ENCODE results near the gene SRF. TPM values are rescaled to one million over a fixed set of nuclear protein-coding genes. Genes with fewer than 3 reads are reported as not detected.
"Not testable (repeated sequence)": the region's sequence is repeated elsewhere in the genome, so short reads cannot be mapped to it uniquely, and the experiment has no call there.

The SRF gene
- total RNA-seq: 66.1 and 69.9 TPM in 2 replicates
- polyA plus RNA-seq (2012): 38.2 TPM

DNA sequence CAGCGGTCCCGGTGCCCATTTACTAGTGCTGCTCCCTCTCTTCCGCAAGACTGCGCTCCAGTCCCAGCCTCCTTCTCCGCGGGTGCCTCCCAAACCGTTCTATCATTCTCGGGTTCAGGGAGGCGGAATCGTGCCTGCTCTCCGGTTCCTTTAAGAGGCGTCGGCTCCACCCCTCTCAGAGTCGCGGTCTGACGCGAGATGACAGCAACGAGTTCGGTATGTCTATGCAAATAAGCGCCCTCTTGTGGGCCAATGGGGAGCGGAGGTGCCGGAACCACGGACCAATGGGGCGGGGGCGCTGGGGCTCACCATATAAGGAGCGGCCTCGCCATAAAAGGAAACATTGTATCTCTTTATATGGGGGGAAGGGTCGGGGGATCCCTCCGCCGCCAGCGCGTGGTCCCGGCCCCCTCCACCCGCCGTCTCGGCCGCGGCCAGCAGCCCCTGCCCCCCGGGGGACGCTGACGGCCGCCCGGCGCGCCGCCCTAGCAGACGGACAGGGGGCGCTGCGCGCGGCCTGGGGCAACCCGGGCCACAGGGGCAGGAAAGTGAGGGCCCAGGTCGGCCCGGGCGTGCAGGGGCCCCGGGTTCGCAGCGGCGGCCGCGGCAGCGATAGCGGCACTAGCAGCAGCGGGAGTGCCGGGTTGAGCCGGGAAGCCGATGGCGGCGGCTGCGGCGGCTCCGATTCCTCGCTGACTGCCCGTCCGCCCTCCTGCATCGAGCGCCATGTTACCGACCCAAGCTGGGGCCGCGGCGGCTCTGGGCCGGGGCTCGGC lies at the start of gene SRF:
Gene SRF (plus strand): TSS at position 339 of the 776 bp plus-strand sequence. CDS start 388 bp downstream, at position 727.
- peak; percentile 100 for DNase-seq (ENCODE audit: low read depth)

DNA sequence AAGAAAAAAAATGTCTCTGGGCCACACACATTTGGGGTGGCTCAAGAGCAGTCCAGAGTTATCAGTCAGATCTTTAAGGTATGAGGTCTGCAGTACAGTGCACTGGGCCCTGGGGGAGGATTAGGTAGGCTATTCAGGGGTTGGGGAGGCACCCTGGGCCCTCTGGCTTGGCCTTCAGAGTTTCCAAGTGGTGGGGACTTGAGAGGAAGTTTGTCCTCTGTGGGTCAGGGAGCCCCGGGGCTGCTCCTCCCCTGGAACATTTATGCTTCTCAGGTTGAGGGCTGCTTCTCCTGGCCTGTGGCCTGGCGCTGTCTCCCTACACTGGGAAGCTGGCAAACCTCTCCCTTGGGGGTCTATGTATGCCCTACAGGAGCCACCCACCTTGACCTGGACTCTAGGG lies 48.9 kb upstream of the SRF start:
- no peak for DNase-seq (ENCODE audit: low read depth)

DNA sequence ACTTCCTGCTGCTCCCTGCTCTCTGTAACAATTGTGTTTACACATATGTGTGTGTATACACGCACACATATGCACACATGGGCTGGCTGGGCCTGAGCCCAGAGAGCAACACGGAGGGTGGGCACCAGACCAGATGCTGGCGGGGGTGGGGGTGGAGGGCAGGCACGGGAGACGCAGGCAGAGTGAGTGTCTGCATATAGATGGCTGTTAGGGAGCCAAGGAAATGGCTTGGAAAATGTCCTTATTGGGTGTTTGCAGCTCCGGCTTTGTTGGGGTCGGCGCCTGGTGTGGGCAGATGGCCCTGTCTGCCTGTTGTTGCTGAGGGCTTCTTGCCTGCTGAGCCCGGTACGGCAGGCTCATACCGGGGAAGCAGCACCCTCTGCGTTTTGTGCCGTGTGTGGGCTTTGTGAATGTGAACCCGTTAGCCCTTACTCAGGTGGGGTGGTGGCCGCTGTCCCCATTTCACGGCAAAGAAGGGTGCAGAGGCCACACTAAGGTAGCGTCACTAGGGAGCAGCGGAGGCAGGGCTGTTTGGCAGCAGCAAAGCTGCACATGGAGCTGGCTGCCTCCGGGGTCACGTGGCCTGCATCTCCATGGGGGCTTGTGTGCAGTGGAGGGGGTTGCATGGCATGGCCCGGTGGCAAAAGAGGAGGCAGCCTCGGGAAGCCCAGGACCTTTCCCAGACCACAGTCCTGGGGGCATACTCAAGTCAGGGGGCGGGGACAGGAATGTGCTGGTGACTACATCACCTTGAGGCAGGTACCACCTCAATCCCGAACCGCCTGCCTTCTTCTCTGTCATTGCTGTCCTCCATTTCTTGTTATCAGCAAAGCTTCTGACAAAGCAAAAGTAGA lies 47.4 kb upstream of the SRF start:
- no peak for DNase-seq (ENCODE audit: low read depth)

DNA sequence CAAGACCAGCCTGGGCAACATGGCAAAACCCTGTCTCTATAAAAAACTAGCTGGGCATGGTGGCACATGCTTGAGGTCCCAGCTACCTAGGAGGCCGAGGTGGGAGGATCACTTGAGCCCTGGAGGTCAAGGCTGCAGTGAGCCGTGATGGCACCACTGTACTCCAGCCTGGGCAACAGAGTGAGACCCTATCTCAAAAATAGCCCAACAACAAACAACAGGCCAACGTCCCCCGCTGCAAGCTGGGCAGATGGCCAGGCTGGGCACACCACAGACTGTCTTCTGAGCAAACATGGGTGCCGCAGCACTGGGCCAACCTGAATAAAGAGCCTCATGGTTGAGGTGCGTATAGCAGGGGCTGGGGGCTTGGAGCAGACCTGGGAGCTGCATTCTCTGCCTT lies 46.6 kb upstream of the SRF start:
- DNase-seq (ENCODE audit: low read depth): no peak

DNA sequence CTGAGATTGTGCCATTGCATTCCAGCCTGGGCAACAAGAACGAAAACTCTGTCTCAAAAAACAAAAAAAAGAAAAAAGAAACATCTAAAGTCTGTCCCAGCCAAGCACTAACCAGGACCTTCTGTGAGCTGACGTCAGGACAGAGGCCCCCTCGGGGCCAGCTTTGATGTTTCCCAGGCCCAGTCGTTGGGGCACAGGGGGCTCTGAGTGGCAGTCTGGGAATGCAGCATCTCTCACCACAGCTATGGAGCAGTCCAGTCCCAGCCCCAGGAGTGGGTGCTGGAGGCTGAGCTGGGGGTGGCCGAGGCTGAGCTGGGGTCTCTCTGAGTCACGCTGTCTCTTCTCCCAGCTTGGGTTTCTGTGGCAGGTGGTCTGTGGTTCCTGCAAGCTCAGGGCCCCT lies 46.0 kb upstream of the SRF start:
- DNase-seq (ENCODE audit: low read depth): peak; percentile 71

DNA sequence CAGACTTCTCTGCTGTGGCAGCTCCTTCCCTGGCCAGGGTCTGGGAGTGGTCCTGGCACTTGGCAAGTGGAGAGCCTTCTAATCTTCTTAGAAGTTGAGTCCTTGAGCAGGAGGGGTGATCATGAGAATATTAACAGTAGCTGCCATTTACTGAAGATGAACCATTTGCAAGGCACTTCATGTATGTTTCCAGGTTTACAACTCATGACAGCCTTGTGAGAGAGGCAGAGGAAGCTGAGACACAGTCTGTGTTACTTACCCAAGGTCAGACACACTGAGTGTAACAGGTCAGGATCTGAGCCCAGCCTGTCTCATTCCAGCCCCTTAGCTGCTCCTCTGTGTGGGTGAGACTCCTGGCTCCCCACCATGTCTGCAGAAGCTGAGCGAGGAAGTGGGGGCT lies 45.5 kb upstream of the SRF start:
- no peak for DNase-seq (ENCODE audit: low read depth)

DNA sequence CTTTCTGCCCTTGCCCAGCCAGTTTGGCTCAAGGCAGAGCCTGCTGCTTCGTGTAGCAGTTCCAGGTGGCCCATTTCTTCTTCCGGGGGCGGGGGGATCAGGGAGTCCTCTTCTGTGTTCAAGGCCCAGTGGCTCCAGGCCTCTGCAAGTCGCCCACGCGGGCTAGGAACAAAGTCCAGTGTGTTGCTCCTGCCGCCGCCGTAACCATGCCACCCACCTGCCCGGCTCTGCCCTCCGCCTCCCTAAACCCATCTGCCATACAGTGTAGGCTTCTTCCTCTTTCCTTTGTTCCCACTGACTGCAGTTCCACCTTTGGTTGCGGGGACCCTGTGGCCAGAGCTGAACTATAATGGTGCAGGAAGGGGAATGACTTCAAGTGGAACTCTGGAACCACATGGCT lies 43.9 kb upstream of the SRF start:
- DNase-seq (ENCODE audit: low read depth): no peak

DNA sequence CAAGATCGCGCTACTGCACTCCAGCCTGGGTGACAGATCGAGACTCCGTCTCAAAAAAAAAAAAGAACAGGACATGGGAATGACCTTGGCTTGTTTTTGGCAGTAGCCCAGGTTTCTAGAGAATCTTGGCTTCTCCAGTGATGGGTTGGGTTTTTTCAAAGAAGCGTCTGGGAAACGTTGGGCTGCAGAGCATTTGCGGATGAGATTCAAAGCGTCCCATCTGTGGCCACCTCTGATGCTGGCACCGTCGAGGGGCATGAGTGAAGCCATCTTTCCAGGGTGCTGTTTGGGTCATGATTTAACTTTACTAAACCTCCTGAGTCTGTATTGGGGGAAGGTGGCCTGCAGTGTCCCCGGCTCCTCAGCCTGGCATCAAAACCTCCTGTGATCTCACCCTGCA lies 43.2 kb upstream of the SRF start:
- no peak for DNase-seq (ENCODE audit: low read depth)

DNA sequence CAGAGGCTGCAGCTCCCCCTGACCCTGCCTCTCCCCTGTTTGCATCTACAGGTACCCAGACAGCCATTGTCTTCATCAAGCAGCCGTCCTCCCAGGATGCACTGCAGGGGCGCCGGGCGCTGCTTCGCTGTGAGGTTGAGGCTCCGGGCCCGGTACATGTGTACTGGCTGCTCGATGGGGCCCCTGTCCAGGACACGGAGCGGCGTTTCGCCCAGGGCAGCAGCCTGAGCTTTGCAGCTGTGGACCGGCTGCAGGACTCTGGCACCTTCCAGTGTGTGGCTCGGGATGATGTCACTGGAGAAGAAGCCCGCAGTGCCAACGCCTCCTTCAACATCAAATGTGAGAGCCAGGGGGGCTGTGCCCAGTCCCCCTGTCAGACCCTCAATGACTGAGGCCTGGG lies 42.1 kb upstream of the SRF start:
- peak; percentile 63 for DNase-seq (ENCODE audit: low read depth)

DNA sequence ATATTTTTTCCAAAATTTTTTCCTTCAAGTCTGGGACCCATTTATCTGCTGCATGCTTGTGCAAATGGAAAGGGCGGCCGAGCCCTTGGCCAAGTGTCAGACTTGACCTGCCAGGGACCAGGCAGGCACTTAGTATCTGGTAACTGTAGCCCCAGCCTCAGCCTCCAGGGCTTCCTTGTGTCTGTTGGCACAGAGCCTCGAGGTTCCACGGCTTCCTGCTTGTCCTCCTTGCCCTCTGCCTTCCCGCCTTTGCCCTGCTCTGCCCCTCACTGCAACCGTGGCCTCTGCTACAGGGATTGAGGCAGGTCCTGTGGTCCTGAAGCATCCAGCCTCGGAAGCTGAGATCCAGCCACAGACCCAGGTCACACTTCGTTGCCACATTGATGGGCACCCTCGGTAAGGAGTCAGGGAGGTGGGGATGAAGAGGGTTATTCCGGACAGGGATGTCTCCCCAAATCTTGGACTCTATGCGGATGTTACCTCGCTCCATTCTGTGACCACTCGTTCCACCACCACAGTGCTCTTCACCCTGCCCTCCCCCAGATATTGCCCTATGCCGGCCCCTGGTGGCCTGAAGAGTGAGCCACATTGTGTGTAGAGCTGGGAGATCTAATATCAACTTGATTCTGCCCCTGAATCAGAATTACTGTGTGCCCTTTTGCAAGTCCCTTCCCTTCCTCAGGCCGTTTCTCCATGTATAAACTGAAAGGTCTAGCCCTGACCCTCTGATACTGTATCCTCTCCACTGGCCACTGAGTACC lies 41.5 kb upstream of the SRF start:
- DNase-seq (ENCODE audit: low read depth): peak; percentile 73

DNA sequence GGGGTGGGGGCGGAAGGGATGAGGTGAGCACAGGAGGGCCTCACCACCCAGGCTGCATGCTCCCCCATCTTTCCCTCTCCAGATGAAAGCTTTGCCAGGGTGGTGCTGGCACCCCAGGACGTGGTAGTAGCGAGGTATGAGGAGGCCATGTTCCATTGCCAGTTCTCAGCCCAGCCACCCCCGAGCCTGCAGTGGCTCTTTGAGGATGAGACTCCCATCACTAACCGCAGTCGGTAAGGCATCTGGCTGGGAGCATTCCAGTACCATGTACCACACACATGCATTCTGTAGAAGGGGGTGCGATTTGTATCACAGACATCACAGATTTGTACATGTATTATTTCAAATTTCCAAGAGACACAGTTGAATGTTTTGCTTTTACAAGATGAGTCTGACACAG lies 40.6 kb upstream of the SRF start:
- DNase-seq (ENCODE audit: low read depth): no peak

DNA sequence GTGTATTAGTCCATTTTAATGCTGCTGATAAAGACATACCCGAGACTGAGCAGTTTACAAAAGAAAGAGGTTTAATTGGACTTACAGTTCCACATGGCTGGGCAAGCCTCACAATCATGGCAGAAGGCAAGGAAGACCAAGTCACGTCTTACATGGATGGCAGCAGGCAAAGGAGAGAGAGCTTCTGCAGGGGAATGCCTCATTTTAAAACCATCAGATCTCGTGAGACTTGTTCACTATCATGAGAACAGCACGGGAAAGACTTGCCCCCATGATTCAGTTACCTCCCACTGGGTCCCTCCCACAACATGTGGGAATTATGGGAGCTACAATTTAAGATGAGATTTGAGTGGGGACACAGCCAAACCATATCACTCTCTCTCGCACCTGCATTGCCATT lies 39.7 kb upstream of the SRF start:
- not testable (repeated sequence) for DNase-seq (ENCODE audit: low read depth)

DNA sequence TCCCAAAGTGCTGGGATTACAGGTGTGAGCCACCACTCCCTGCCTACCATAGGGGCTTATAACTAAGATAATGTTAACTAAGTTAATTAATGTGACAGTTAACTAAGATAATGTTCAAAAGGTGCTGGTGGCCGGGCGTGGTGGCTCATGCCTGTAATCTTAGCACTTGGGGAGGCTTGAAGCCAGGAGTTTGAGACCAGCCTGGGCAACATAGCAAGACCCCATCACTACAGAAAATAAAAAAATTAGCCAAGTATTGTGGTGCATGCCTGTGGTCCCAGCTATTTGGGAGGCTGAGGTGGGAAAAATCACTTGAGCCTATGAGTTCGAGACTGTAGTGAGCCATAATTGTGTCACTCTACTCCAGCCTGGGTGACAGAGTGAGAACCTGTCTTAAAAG lies 32.8 kb upstream of the SRF start:
- no peak for DNase-seq (ENCODE audit: low read depth)

DNA sequence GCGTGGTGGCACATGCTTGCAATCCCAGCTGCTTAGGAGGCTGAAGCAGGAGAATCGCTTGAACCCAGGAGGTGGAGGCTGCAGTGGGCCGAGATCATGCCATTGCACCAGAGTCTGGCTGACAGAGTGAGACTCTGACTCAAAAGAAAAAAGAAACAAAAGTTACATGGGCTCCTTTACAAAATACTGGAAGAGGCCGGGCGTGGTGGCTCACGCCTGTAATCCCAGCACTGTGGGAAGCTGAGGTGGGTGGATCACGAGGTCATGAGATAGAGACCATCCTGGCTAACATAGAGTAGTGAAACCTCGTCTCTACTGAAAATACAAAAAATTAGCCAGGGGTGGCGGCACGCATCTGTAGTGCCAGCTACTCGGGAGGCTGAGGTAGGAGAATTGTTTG lies 31.1 kb upstream of the SRF start:
- not testable (repeated sequence) for DNase-seq (ENCODE audit: low read depth)

DNA sequence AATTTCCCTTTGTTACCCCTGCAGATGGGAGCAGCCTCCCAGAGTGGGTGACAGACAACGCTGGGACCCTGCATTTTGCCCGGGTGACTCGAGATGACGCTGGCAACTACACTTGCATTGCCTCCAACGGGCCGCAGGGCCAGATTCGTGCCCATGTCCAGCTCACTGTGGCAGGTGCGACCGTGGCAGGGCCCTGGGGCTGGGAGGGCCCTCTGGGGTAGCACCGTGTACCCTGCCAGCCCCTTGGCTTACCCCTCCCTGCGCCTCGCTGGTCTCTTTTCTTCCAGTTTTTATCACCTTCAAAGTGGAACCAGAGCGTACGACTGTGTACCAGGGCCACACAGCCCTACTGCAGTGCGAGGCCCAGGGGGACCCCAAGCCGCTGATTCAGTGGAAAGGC lies 29.4 kb upstream of the SRF start:
- DNase-seq (ENCODE audit: low read depth): no peak

DNA sequence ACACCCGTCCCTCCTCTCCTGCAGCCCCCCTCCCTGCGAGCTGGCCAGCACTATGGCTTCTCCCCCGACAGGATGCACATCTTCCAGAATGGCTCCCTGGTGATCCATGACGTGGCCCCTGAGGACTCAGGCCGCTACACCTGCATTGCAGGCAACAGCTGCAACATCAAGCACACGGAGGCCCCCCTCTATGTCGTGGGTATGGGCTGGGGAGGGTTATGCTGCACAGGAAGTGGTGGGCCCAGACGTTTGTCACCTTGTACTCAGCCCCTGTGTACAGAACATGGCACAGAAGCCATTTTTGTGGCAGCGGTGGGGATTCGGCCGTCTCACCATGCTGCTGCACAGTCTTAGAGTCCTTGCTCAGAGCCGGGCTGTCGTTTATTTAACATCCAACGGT lies 29.0 kb upstream of the SRF start:
- no peak for DNase-seq (ENCODE audit: low read depth)

DNA sequence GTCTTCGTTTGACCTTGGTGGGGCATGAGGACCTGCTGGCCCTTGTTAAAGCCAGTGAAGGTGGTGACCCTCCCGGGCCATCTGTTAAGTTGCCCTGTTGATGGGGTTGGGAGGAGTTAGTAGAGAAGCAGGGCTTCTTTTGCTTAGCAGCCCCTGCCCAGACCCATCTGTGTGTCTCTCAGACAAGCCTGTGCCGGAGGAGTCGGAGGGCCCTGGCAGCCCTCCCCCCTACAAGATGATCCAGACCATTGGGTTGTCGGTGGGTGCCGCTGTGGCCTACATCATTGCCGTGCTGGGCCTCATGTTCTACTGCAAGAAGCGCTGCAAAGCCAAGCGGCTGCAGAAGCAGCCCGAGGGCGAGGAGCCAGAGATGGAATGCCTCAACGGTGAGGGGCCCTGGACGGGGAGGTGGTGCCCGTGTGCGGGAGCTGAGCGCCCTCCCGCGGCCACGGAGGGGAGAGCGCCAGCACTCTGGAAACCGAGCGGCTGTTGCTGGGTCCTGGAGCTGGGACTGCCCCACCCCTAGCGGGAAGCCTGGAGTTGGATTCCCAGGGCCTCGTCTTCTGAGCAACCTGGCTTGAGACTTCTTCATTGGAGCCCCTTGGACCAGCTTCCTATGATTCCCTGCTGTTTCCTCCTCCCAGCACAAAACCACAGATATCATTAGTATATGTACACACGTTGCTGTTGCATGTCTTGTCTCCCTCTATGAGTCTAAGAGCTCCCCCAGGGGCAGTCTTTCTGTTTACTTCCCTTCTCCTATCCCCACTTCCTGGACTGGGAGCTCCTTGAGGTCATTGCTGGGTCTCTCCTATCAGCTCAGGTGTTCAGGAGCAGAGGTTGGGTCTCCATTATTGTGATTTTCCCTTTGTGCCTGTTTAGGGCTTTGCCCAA lies 27.6 kb upstream of the SRF start:
- peak; percentile 88 for DNase-seq (ENCODE audit: low read depth)

DNA sequence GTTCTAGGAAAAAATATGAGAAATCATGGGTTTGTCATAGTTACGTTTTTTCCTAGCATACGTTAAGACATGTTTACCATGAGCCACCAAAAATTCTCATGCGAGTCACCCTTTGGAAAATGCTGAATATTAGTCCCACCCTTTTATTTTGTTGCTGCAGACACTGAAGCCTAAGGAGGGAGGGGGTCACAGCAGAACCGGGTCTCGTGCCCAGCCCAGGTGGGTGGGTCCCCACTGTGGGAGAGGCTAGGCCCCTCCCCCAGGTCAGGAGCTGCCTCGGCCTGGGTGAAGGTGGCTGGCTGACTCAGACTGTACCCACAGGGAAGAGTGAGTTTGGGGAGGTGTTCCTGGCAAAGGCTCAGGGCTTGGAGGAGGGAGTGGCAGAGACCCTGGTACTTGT lies 26.2 kb upstream of the SRF start:
- no peak for DNase-seq (ENCODE audit: low read depth)

DNA sequence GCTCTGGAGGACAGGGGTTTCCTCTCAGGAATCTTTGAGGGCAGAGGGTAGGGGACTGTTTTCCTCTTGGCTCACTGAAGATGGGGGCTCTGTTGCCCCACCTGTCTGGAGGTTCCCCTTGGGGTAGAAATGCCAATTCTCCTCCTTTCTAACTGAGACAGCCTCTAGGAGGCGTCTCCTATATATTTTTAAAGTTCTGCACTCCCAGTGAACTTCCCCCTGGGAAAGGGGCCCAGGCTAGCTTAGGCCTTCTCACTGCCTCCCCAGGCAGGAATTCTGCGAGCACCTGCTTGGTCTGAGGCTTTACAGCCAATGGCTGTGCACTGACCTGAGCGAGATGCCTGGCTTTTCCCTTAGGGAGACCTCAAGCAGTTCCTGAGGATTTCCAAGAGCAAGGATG lies 24.8 kb upstream of the SRF start:
- DNase-seq (ENCODE audit: low read depth): no peak

Data from myocyte (in vitro differentiated cells).